ENCODE measurements around the gene GAS2. TPM values are rescaled to one million over a fixed set of nuclear protein-coding genes. Genes with fewer than 3 reads are reported as not detected.

Gene GAS2
- polyA plus RNA-seq, 2 of the 4 experiments (the other 2 are of a cell fraction): 0.84 to 1.0 TPM

GRCh38 chr11:22846726-22847125, 180.3 kb downstream of the GAS2 start:
- DNase-seq (ENCODE audit: low read depth in 1 of 2, low spot score in 1 of 2) (no peak), ATAC-seq (no peak), FAIRE-seq (no peak)
- H3K4me2 ChIP-seq: no peak overlapping the region
- no peaks in the 10 kb centered on the region for H3K9me3 ChIP-seq
- TF ChIP-seq HMGXB4 (CRISPR knock-in tag; IDR thresholded peaks at IDR 0.05; ENCODE audit: borderline replicate concordance) (no peak), FOSB (CRISPR knock-in tag; IDR thresholded peaks at IDR 0.05) (no peak), JUNB (IDR thresholded peaks at IDR 0.05) (no peak), BHLHE40 (IDR thresholded peaks at IDR 0.05; ENCODE audit: low read depth, low read length) (no peak), NR3C1 (IDR thresholded peaks at IDR 0.05) (no peak), SMC3 (IDR thresholded peaks at IDR 0.05) (no peak), CEBPB (IDR thresholded peaks at IDR 0.05) (no peak), PHF8 (IDR thresholded peaks at IDR 0.05; ENCODE audit: borderline replicate concordance, low read depth) (no peak), FOXS1 (CRISPR knock-in tag; IDR thresholded peaks at IDR 0.05) (no peak), KDM1A (IDR thresholded peaks at IDR 0.05; ENCODE audit: low read depth) (no peak), RFX5 (IDR thresholded peaks at IDR 0.05) (no peak), REST (IDR thresholded peaks at IDR 0.05) (no peak), MAZ (IDR thresholded peaks at IDR 0.05; ENCODE audit: borderline replicate concordance, low read depth, low read length) (no peak), HEYL (CRISPR knock-in tag; IDR thresholded peaks at IDR 0.05) (no peak), CHD4 (IDR thresholded peaks at IDR 0.05; ENCODE audit: borderline replicate concordance) (no peak), SREBF2 (IDR thresholded peaks at IDR 0.05) (no peak), HOXA7 (CRISPR knock-in tag; IDR thresholded peaks at IDR 0.05) (no peak), CTCF (IDR thresholded peaks at IDR 0.05) (no peak), RNF2 (IDR thresholded peaks at IDR 0.05; ENCODE audit: borderline replicate concordance, low read depth) (no peak)
- WGBS (ENCODE audit: missing lambda C conversion rate): 24% methylated on average over 1 of the region's 1 CpG
- ChIA-PET POLR2A (no interaction called here), CTCF (no interaction called here)
- H3K27ac ChIP-seq: no peak overlapping the region
- no peaks in the 10 kb centered on the region for H3K4me1 ChIP-seq
- no peak overlapping the region for H3K4me3 ChIP-seq

GRCh38 chr11:22851477-22851876, 185.1 kb downstream of the GAS2 start:
- Histone ChIP-seq H3K4me1 (no peaks in the 10 kb centered on the region), H3K9me3 (no peaks in the 10 kb centered on the region), H3K27ac (no peak overlapping the region), H3K4me2 (no peak overlapping the region), H3K4me3 (no peak overlapping the region)
- ChIA-PET POLR2A (no interaction called here), CTCF (interaction anchor here (0.9 to 2.0 kb wide), 3 partner anchors 12 to 63 kb away, joined by 3 to 7 read pairs (median 5); no protein-coding TSS in a partner anchor)
- DNase-seq (ENCODE audit: low read depth in 1 of 2, low spot score in 1 of 2) (no peak), ATAC-seq (no peak), FAIRE-seq (no peak)
- no peak for TF ChIP-seq MAFK (IDR thresholded peaks at IDR 0.05; ENCODE audit: partially characterized antibody)
- no peak for TF ChIP-seq NPAS2 (CRISPR knock-in tag; IDR thresholded peaks at IDR 0.05; ENCODE audit: borderline replicate concordance)
- no peak for TF ChIP-seq PBX3 (IDR thresholded peaks at IDR 0.05)
- no peak for TF ChIP-seq CEBPB (IDR thresholded peaks at IDR 0.05)
- no peak for TF ChIP-seq RFX5 (IDR thresholded peaks at IDR 0.05)
- no peak for TF ChIP-seq PHF8 (IDR thresholded peaks at IDR 0.05; ENCODE audit: borderline replicate concordance, low read depth)
- TF ChIP-seq CBX2 (IDR thresholded peaks at IDR 0.05; ENCODE audit: borderline replicate concordance, low read depth): no peak

All from A549 (cell line).